K562 (cell line): ENCODE data around the gene RINT1. TPM values are rescaled to one million over a fixed set of nuclear protein-coding genes. Genes with fewer than 3 reads are reported as not detected.
A peak's percentile ranks its signal among the peaks of the same experiment; 100 is the strongest.

Experiments used
- ARNT ChIP-seq, 2 experiments: fragments of 450-650 bp; IDR thresholded peaks; 2 replicates each; pipeline ENCODE4 v1.6.1; 2016; ENCODE audit warnings: mild to moderate bottlenecking in 1 of 2
- ETV1 ChIP-seq: fragments of 450-650 bp; conservative IDR thresholded peaks from 2 replicates; pipeline ENCODE4 v1.6.1; 2016; ENCODE audit warnings: missing genetic modification characterization, control low read depth, low read depth, missing compliant biosample characterization
- FOXK1 ChIP-seq: sonication (generic); formaldehyde crosslinking; IDR thresholded peaks from 2 replicates; pipeline ENCODE4 v1.8.0; 2022; ENCODE audit warnings: missing genetic modification reagents, mild to moderate bottlenecking, borderline replicate concordance
- HDAC1 ChIP-seq, 2 experiments: fragments of 450-650 bp; IDR thresholded peaks; 2 replicates each; pipeline ENCODE4 v1.6.1; 2016 to 2017; ENCODE audit warnings: inconsistent platforms in 1 of 2, mild to moderate bottlenecking in 1 of 2, moderate library complexity in 1 of 2
- HES1 ChIP-seq: fragments of 450-650 bp; IDR thresholded peaks from 2 replicates; pipeline ENCODE4 v1.6.1; 2016; ENCODE audit warnings: low read depth, mild to moderate bottlenecking, moderate library complexity
- MBD2 ChIP-seq: sonication (generic); IDR thresholded peaks from 2 replicates; pipeline ENCODE4 v1.6.1; 2016; ENCODE audit warnings: low read depth, borderline replicate concordance
- MYNN ChIP-seq, 2 experiments: sonication (generic); formaldehyde crosslinking in 1 of 2; IDR thresholded peaks; 2 replicates each; pipeline versions ENCODE4 v1.5.0 to v1.6.1; 2016 to 2020; ENCODE audit warnings: antibody characterized with exemption in 1 of 2, missing genetic modification reagents in 1 of 2
- NCOA4 ChIP-seq: fragments of 450-650 bp; IDR thresholded peaks from 2 replicates; pipeline ENCODE4 v1.6.1; 2018; ENCODE audit warnings: mild to moderate bottlenecking; ENCODE audit not compliant: partially characterized antibody
- NONO ChIP-seq, 2 experiments: fragments of 200-400 bp in 1 of 2; fragments of 450-650 bp in 1 of 2; formaldehyde crosslinking in 1 of 2; IDR thresholded peaks; 2 replicates each; pipeline ENCODE4 v1.6.1; 2017; ENCODE audit warnings: low read depth in 2 of 2, mild to moderate bottlenecking in 2 of 2, moderate library complexity in 2 of 2, low read length in 1 of 2
- PHF8 ChIP-seq: fragments of 200-600 bp; sonication (generic); IDR thresholded peaks from 2 replicates; pipeline ENCODE4 v1.6.1; 2012; ENCODE audit warnings: mixed run types, mild to moderate bottlenecking, inconsistent platforms, low read length, moderate library complexity, borderline replicate concordance
- RBM25 ChIP-seq: fragments of 200-400 bp; formaldehyde crosslinking; IDR thresholded peaks from 2 replicates; pipeline ENCODE4 v1.6.1; 2018; ENCODE audit warnings: low read length, low read depth, moderate library complexity; ENCODE audit not compliant: severe bottlenecking
- ZBTB12 ChIP-seq: fragments of 250-450 bp; sonication (Bioruptor Pico); IDR thresholded peaks from 2 replicates; pipeline ENCODE4 v1.4.0; 2020
- polyA plus RNA-seq, 8 experiments: library from polyadenylated mRNA; depleted of rRNA in 4 of 8; stranded (reverse) in 5 of 8; unstranded in 3 of 8; fragments of >200 nt; fragmentation: Nextera tagmentation in 2 of 8; fragmentation: Illumina TruSeq in 1 of 8; extraction: Ambion mirVana in 2 of 8; extraction: Trizol in 1 of 8; gene quantifications; 2 replicates each; pipeline versions ENCODE4 v1.2.1 to v1.2.3, GENCODE V29; 2011 to 2014; ENCODE audit warnings: inconsistent platforms in 1 of 8, missing spikeins in 1 of 8
- total RNA-seq, 7 experiments: library from RNA; depleted of rRNA in 6 of 7; stranded (reverse); fragments of >200 nt in 6 of 7; fragmentation: Illumina TruSeq in 2 of 7; extraction: Trizol in 2 of 7; gene quantifications; 2 replicates each; pipeline versions ENCODE4 v1.2.1 to v1.2.3, GENCODE V29; 2011 to 2021; ENCODE audit warnings: low replicate concordance in 1 of 7
- TF ChIP-seq, protein P1 (sequence below): fragments of 450-650 bp; IDR thresholded peaks from 2 replicates; pipeline ENCODE4 v1.6.1; 2016; ENCODE audit warnings: low read depth
- TF ChIP-seq, protein P2 (sequence below): fragments of 250-450 bp; sonication (Bioruptor Pico); IDR thresholded peaks from 2 replicates; pipeline ENCODE4 v1.8.0; 2022; ENCODE audit warnings: moderate library complexity, mild to moderate bottlenecking, inconsistent platforms

Gene RINT1
- total and polyA plus RNA-seq, 9 of the 15 experiments (the other 6 are each of a cell fraction or from before 2014, with no cell fraction given) = 21.3 to 74.3 (median 27.4) TPM

DNA sequence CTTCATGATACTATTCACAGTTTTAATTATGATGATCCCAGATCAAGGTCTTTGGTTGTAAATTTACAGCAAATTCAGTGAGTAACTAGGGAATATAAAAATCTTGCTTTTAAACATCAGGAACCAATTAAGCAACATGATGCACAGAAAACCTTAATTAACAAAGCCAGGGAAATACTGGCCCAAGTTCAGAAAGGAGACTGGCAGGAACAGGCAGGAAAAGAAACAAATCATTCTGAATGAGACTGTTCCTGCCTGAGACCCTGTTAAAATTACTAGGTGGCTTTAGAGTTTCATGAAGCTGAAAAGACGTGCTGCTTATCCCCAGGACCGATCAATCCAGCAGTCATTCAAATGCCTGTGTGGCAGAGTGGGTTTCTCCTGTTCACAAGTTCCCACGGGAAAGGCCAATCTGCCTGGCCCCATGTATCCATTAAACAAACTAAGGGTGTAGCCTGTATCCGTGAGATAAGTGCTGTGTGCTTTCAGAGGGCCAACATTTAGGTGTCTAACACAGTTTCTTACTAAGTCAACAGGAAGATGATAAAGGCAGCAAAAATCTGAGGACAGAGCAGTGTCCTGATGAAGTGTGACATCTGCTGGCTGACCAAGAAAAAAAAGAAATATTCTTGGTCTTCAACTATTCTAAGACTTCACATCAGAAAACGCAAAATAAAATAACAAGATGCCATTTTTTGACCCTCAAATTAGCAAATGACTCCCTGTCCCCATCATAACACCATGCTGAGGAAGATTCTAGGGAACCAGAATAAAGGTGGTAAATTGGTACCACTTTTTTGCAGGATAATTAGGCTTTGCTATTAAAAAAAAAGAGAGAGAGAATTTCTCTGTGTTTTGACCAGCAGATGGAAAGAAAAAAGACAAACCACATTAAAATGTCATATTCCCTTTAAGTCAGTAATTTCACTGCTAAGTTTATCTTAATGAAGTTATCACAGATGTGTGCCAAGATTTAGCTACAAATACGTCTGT, 44.1 kb upstream of the RINT1 start (continued):
- TF ChIP-seq, protein P1, sequence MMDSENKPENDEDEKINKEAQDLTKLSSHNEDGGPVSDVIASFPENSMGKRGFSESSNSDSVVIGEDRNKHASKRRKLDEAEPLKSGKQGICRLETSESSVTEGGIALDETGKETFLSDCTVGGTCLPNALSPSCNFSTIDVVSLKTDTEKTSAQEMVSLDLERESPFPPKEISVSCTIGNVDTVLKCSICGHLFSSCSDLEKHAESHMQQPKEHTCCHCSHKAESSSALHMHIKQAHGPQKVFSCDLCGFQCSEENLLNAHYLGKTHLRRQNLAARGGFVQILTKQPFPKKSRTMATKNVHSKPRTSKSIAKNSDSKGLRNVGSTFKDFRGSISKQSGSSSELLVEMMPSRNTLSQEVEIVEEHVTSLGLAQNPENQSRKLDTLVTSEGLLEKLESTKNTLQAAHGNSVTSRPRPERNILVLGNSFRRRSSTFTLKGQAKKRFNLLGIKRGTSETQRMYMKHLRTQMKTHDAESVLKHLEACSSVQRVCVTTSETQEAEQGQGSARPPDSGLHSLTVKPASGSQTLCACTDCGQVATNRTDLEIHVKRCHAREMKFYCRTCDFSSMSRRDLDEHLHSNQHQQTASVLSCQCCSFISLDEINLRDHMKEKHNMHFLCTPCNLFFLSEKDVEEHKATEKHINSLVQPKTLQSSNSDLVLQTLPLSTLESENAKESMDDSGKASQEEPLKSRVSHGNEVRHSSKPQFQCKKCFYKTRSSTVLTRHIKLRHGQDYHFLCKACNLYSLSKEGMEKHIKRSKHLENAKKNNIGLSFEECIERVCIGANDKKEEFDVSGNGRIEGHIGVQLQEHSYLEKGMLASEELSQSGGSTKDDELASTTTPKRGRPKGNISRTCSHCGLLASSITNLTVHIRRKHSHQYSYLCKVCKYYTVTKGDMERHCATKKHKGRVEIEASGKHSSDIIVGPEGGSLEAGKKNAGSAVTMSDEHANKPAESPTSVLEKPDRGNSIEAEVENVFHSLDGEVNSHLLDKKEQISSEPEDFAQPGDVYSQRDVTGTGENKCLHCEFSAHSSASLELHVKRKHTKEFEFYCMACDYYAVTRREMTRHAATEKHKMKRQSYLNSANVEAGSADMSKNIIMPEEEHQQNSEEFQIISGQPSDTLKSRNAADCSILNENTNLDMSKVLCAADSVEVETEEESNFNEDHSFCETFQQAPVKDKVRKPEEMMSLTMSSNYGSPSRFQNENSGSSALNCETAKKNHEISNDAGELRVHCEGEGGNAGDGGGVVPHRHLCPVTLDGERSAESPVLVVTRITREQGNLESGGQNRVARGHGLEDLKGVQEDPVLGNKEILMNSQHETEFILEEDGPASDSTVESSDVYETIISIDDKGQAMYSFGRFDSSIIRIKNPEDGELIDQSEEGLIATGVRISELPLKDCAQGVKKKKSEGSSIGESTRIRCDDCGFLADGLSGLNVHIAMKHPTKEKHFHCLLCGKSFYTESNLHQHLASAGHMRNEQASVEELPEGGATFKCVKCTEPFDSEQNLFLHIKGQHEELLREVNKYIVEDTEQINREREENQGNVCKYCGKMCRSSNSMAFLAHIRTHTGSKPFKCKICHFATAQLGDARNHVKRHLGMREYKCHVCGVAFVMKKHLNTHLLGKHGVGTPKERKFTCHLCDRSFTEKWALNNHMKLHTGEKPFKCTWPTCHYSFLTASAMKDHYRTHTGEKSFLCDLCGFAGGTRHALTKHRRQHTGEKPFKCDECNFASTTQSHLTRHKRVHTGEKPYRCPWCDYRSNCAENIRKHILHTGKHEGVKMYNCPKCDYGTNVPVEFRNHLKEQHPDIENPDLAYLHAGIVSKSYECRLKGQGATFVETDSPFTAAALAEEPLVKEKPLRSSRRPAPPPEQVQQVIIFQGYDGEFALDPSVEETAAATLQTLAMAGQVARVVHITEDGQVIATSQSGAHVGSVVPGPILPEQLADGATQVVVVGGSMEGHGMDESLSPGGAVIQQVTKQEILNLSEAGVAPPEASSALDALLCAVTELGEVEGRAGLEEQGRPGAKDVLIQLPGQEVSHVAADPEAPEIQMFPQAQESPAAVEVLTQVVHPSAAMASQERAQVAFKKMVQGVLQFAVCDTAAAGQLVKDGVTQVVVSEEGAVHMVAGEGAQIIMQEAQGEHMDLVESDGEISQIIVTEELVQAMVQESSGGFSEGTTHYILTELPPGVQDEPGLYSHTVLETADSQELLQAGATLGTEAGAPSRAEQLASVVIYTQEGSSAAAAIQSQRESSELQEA = no peak
- 0 out of 2 replicates have a peak, but pooled peaks have one; percentile 65 for TF ChIP-seq FOXK1
- TF ChIP-seq NONO (IDR thresholded peaks at IDR 0.05; ENCODE audit: low read depth in 2 of 2, low read length in 1 of 2) = no peak
- TF ChIP-seq RBM25 = no peak
- no peak for TF ChIP-seq HES1
- no peak for TF ChIP-seq PHF8
- TF ChIP-seq MBD2 = no peak
- no peak for TF ChIP-seq ZBTB12
- no peak for TF ChIP-seq HDAC1 (IDR thresholded peaks at IDR 0.05)
- TF ChIP-seq ETV1 (tag) = peak; percentile 71
- TF ChIP-seq MYNN (IDR thresholded peaks at IDR 0.05) = 0 out of 2 replicates have a peak, but pooled peaks have one; percentile 26
- no peak for TF ChIP-seq MYNN (CRISPR knock-in tag; IDR thresholded peaks at IDR 0.05)
- peak in 1 of 2 experiments; percentile 87; a peak in 2 of 4 replicates for TF ChIP-seq ARNT (IDR thresholded peaks at IDR 0.05)
- no peak for TF ChIP-seq NCOA4
- TF ChIP-seq, protein P2, sequence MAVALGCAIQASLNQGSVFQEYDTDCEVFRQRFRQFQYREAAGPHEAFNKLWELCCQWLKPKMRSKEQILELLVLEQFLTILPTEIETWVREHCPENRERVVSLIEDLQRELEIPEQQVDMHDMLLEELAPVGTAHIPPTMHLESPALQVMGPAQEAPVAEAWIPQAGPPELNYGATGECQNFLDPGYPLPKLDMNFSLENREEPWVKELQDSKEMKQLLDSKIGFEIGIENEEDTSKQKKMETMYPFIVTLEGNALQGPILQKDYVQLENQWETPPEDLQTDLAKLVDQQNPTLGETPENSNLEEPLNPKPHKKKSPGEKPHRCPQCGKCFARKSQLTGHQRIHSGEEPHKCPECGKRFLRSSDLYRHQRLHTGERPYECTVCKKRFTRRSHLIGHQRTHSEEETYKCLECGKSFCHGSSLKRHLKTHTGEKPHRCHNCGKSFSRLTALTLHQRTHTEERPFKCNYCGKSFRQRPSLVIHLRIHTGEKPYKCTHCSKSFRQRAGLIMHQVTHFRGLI (CRISPR knock-in tag) = no peak
